Osteocyte (in vitro differentiated cells): ENCODE data around the gene NEBL. TPM values are rescaled to one million over a fixed set of nuclear protein-coding genes. Genes with fewer than 3 reads are reported as not detected.

Source experiments
- DNase-seq: peaks from one replicate; pipeline ENCODE4 v3.0.0; 2021; ENCODE audit warnings: mixed read lengths; ENCODE audit not compliant: unreplicated experiment; ENCODE audit errors: extremely low spot score
- H3K27ac Mint-ChIP-seq: one replicate; pipeline ENCODE4 v1.8.0; 2021; ENCODE audit warnings: mild to moderate bottlenecking, mixed read lengths; ENCODE audit not compliant: unreplicated experiment
- H3K27me3 Mint-ChIP-seq: one replicate; pipeline ENCODE4 v1.8.0; 2021; ENCODE audit warnings: mixed read lengths; ENCODE audit not compliant: unreplicated experiment
- H3K36me3 Mint-ChIP-seq: one replicate; pipeline ENCODE4 v1.8.0; 2021; ENCODE audit warnings: mixed read lengths; ENCODE audit not compliant: unreplicated experiment
- H3K4me1 Mint-ChIP-seq: one replicate; pipeline ENCODE4 v1.8.0; 2021; ENCODE audit warnings: mixed read lengths; ENCODE audit not compliant: unreplicated experiment
- H3K4me3 Mint-ChIP-seq: one replicate; pipeline ENCODE4 v1.8.0; 2021; ENCODE audit warnings: mild to moderate bottlenecking, moderate library complexity, mixed read lengths; ENCODE audit not compliant: unreplicated experiment
- H3K9me3 Mint-ChIP-seq: one replicate; pipeline ENCODE4 v1.8.0; 2021; ENCODE audit warnings: mixed read lengths; ENCODE audit not compliant: unreplicated experiment
- CTCF ChIP-seq: fragments of 200-600 bp; sonication (generic); IDR thresholded peaks from 2 replicates; pipeline ENCODE4 v1.5.0; 2021; ENCODE audit warnings: antibody characterized with exemption, mild to moderate bottlenecking, moderate library complexity
- total RNA-seq: library from RNA; stranded (reverse); gene quantifications from 2 replicates; pipeline ENCODE4 v1.2.1, GENCODE V29; 2021

Gene NEBL
- total RNA-seq, 1 donor from 2014 or later: 0.30 TPM

- Mint-ChIP-seq H3K4me3 (no peak overlapping the region), H3K27me3 (peaks cover 26% of the 10 kb centered on the region), H3K36me3 (no peaks in the 10 kb centered on the region), H3K9me3 (no peaks in the 10 kb centered on the region), H3K4me1 (no peaks in the 10 kb centered on the region), H3K27ac (no peak overlapping the region)
- peak; percentile 62 for TF ChIP-seq CTCF
- no peak for DNase-seq
Observed at GRCh38 chr10:20855398-20856038, 41.6 kb downstream of the NEBL start.

- Mint-ChIP-seq H3K4me3 (no peak overlapping the region), H3K27me3 (peaks cover 43% of the 10 kb centered on the region), H3K9me3 (peaks cover 6% of the 10 kb centered on the region), H3K27ac (no peak overlapping the region), H3K36me3 (no peaks in the 10 kb centered on the region), H3K4me1 (no peaks in the 10 kb centered on the region)
- DNase-seq: no peak
- no peak for TF ChIP-seq CTCF
Observed at GRCh38 chr10:20853276-20853675, 43.8 kb downstream of the NEBL start.

- DNase-seq: no peak
- Mint-ChIP-seq H3K27ac (no peak overlapping the region), H3K4me1 (no peaks in the 10 kb centered on the region), H3K27me3 (peaks cover 35% of the 10 kb centered on the region), H3K4me3 (no peak overlapping the region), H3K36me3 (no peaks in the 10 kb centered on the region), H3K9me3 (peaks cover 6% of the 10 kb centered on the region)
- no peak for TF ChIP-seq CTCF
Observed at GRCh38 chr10:20852303-20852702, 44.8 kb downstream of the NEBL start.

GRCh38 chr10:20847512-20847911 lies 49.6 kb downstream of the NEBL start:
- H3K27ac Mint-ChIP-seq: no peak overlapping the region
- H3K9me3 Mint-ChIP-seq: peaks cover 6% of the 10 kb centered on the region
- H3K4me3 Mint-ChIP-seq: no peak overlapping the region
- H3K27me3 Mint-ChIP-seq: peaks cover 44% of the 10 kb centered on the region
- no peak for TF ChIP-seq CTCF
- no peak for DNase-seq
- H3K36me3 Mint-ChIP-seq: no peaks in the 10 kb centered on the region
- peaks cover 5% of the 10 kb centered on the region for H3K4me1 Mint-ChIP-seq

- Mint-ChIP-seq H3K4me1 (peaks cover 5% of the 10 kb centered on the region), H3K9me3 (peaks cover 6% of the 10 kb centered on the region), H3K36me3 (no peaks in the 10 kb centered on the region), H3K4me3 (no peak overlapping the region), H3K27me3 (peaks cover 49% of the 10 kb centered on the region), H3K27ac (no peak overlapping the region)
- no peak for TF ChIP-seq CTCF
- DNase-seq: no peak
Observed at GRCh38 chr10:20846263-20846662, 50.8 kb downstream of the NEBL start.
